A549 (cell line): ENCODE measurements around the gene RHBDL1. TPM values are rescaled to one million over a fixed set of nuclear protein-coding genes. Genes with fewer than 3 reads are reported as not detected.
"Not testable (repeated sequence)": the region's sequence is repeated elsewhere in the genome, so short reads cannot be mapped to it uniquely, and the experiment has no call there.

Experiments used
- ATAC-seq, 2 experiments: fragments of 200-7000 bp in 1 of 2; fragments of >200 bp in 1 of 2; cut with Nextera tagmentation in 1 of 2; cut with Tn5 transposase in 1 of 2; 3 replicates each; pipeline versions ENCODE4 v1.8.0 to v1.9.1; 2018 to 2020; ENCODE audit warnings: mild to moderate bottlenecking in 1 of 2, moderate library complexity in 1 of 2
- CTCF ChIA-PET: fragments of 300-600 bp; sonication (Branson Sonifier 250); formaldehyde crosslinking; extraction: SDS; loops from one replicate; lab custom pipeline; 2021; ENCODE audit warnings: antibody characterized with exemption, inconsistent platforms; lab: Yijun Ruan, JAX
- POLR2A ChIA-PET: fragments of 350-600 bp; formaldehyde crosslinking; extraction: SDS; loops from one replicate; lab custom pipeline; 2021; ENCODE audit warnings: antibody characterized with exemption, inconsistent platforms; lab: Yijun Ruan, JAX
- DNase-seq, 2 experiments: peaks; one replicate each; pipeline versions ENCODE4 v3.0.0 to v3.0.0-alpha.2; 2011 to 2016; ENCODE audit warnings: low read depth in 1 of 2, low spot score in 1 of 2
- FAIRE-seq: peaks from 2 replicates; lab custom pipeline; 2011; peaks lifted over from hg19 to GRCh38; lab: Jason Lieb, UNC
- H3K27ac ChIP-seq, 2 experiments: fragments of >200 bp; sonication (Bioruptor Twin); formaldehyde crosslinking; 3 replicates each; pipeline ENCODE4 v1.5.1; 2016 to 2017
- H3K4me1 ChIP-seq: fragments of >200 bp; sonication (Bioruptor Twin); formaldehyde crosslinking; 3 replicates; pipeline ENCODE4 v1.6.1; 2016
- H3K4me2 ChIP-seq: fragments of >200 bp; sonication (Bioruptor Twin); formaldehyde crosslinking; 3 replicates; pipeline ENCODE4 v1.6.1; 2016
- H3K4me3 ChIP-seq: fragments of >200 bp; sonication (Bioruptor Twin); formaldehyde crosslinking; 3 replicates; pipeline ENCODE4 v1.5.1; 2016
- H3K9me3 ChIP-seq: fragments of >200 bp; sonication (Bioruptor Twin); formaldehyde crosslinking; 3 replicates; pipeline ENCODE4 v1.6.1; 2016
- CBX2 ChIP-seq: fragments of 200-600 bp; sonication (generic); IDR thresholded peaks from 2 replicates; pipeline ENCODE4 v1.6.1; 2016; ENCODE audit warnings: low read depth, mild to moderate bottlenecking, borderline replicate concordance
- CEBPB ChIP-seq, 2 experiments: fragments of >200 bp in 1 of 2; sonication (Bioruptor Twin) in 1 of 2; formaldehyde crosslinking in 1 of 2; IDR thresholded peaks; 2 replicates each; pipeline ENCODE4 v1.6.1; 2012 to 2016
- EP300 ChIP-seq, 2 experiments: fragments of >200 bp; sonication (Bioruptor Twin); formaldehyde crosslinking; IDR thresholded peaks; 2 replicates in 1 of 2; 3 replicates in 1 of 2; pipeline ENCODE4 v1.6.1; 2016 to 2017
- FOSL2 ChIP-seq, 2 experiments: fragments of 450-650 bp in 1 of 2; fragments of >200 bp in 1 of 2; sonication (Bioruptor Twin) in 1 of 2; formaldehyde crosslinking; IDR thresholded peaks; 2 replicates each; pipeline versions ENCODE4 v1.5.0 to v1.6.1; 2016 to 2020; ENCODE audit warnings: mild to moderate bottlenecking in 1 of 2, moderate library complexity in 1 of 2
- FOXS1 ChIP-seq: fragments of 250-450 bp; sonication (Bioruptor Pico); IDR thresholded peaks from 2 replicates; pipeline ENCODE4 v1.5.0; 2020; ENCODE audit warnings: mild to moderate bottlenecking, moderate library complexity
- GATA3 ChIP-seq: IDR thresholded peaks from 2 replicates; pipeline ENCODE4 v1.6.1; 2012; ENCODE audit warnings: borderline replicate concordance
- HEYL ChIP-seq: fragments of 250-450 bp; sonication (Bioruptor Pico); IDR thresholded peaks from 2 replicates; pipeline ENCODE4 v1.8.0; 2021; ENCODE audit warnings: mild to moderate bottlenecking, moderate library complexity
- HOXB13 ChIP-seq: fragments of 250-450 bp; sonication (Bioruptor Pico); IDR thresholded peaks from 2 replicates; pipeline ENCODE4 v1.5.0; 2020; ENCODE audit warnings: low read depth, mild to moderate bottlenecking, moderate library complexity
- HOXB5 ChIP-seq: fragments of 250-450 bp; sonication (Bioruptor Pico); IDR thresholded peaks from 2 replicates; pipeline ENCODE4 v1.5.0; 2020; ENCODE audit warnings: mild to moderate bottlenecking, moderate library complexity
- JUN ChIP-seq, 2 experiments: fragments of >200 bp; sonication (Bioruptor Twin); formaldehyde crosslinking; IDR thresholded peaks; 2 replicates in 1 of 2; 3 replicates in 1 of 2; pipeline ENCODE4 v1.6.1; 2016 to 2017
- JUNB ChIP-seq: fragments of >200 bp; sonication (Bioruptor Twin); formaldehyde crosslinking; IDR thresholded peaks from 2 replicates; pipeline ENCODE4 v1.6.1; 2016
- MAFK ChIP-seq: fragments of 450-650 bp; IDR thresholded peaks from 2 replicates; pipeline ENCODE4 v1.6.1; 2014; ENCODE audit not compliant: partially characterized antibody
- POLR2A ChIP-seq: IDR thresholded peaks from 2 replicates; pipeline ENCODE4 v1.6.1; 2012; ENCODE audit warnings: mild to moderate bottlenecking, low read length
- RAD21 ChIP-seq, 2 experiments: fragments of >200 bp in 1 of 2; sonication (Bioruptor Twin) in 1 of 2; formaldehyde crosslinking in 1 of 2; IDR thresholded peaks in 1 of 2; conservative IDR thresholded peaks in 1 of 2; 2 replicates in 1 of 2; 3 replicates in 1 of 2; pipeline ENCODE4 v1.6.1; 2012 to 2018; ENCODE audit warnings: inconsistent platforms in 1 of 2
- RFX5 ChIP-seq: fragments of 450-650 bp; IDR thresholded peaks from 2 replicates; pipeline ENCODE4 v1.7.1; 2014; ENCODE audit warnings: antibody characterized with exemption, mild to moderate bottlenecking, moderate library complexity
- RNF2 ChIP-seq: fragments of 200-600 bp; sonication (generic); IDR thresholded peaks from 2 replicates; pipeline ENCODE4 v1.6.1; 2016; ENCODE audit warnings: low read depth, mild to moderate bottlenecking, antibody characterized with exemption, moderate library complexity, borderline replicate concordance
- SMC3 ChIP-seq: fragments of >200 bp; sonication (Bioruptor Twin); formaldehyde crosslinking; IDR thresholded peaks from 3 replicates; pipeline ENCODE4 v1.6.1; 2018; ENCODE audit warnings: inconsistent platforms
- WGBS: methylation state at CpG from one replicate; pipeline ENCODE4 v1.1.6; 2017; ENCODE audit errors: missing lambda C conversion rate; 5-methylcytosine and 5-hydroxymethylcytosine counted together
- polyA plus RNA-seq, 4 experiments: library from polyadenylated mRNA; depleted of rRNA in 3 of 4; stranded (reverse); fragments of >200 nt; fragmentation: RNase III in 1 of 4; extraction: RNeasy Plus Mini Kit Qiagen cat#74134 plus additional on column Dnase treatment in 1 of 4; gene quantifications; 2 replicates in 3 of 4; 3 replicates in 1 of 4; pipeline ENCODE4 v1.2.3, GENCODE V29; 2011 to 2017
- TF ChIP-seq, protein P1 (sequence below): fragments of >200 bp; sonication (Bioruptor Twin); formaldehyde crosslinking; IDR thresholded peaks from 3 replicates; pipeline ENCODE4 v1.5.1; 2016
- TF ChIP-seq, protein P2 (sequence below): fragments of 250-450 bp; sonication (Bioruptor Pico); IDR thresholded peaks from 2 replicates; pipeline ENCODE4 v1.5.0; 2020; ENCODE audit warnings: low read depth, mild to moderate bottlenecking, moderate library complexity
- TF ChIP-seq, protein P3 (sequence below): IDR thresholded peaks from 2 replicates; pipeline ENCODE4 v1.6.1; 2012
- TF ChIP-seq, protein P4 (sequence below): fragments of 250-450 bp; sonication (Bioruptor Pico); IDR thresholded peaks from 2 replicates; pipeline ENCODE4 v1.5.0; 2021; ENCODE audit warnings: mild to moderate bottlenecking, moderate library complexity, borderline replicate concordance
- TF ChIP-seq, protein P5 (sequence below): IDR thresholded peaks from 2 replicates; pipeline ENCODE4 v1.6.1; 2012; ENCODE audit warnings: low read depth, borderline replicate concordance

Gene RHBDL1
- polyA plus RNA-seq, 2 of the 4 experiments (the other 2 are of a cell fraction) = 0.56 to 1.4 TPM

DNA sequence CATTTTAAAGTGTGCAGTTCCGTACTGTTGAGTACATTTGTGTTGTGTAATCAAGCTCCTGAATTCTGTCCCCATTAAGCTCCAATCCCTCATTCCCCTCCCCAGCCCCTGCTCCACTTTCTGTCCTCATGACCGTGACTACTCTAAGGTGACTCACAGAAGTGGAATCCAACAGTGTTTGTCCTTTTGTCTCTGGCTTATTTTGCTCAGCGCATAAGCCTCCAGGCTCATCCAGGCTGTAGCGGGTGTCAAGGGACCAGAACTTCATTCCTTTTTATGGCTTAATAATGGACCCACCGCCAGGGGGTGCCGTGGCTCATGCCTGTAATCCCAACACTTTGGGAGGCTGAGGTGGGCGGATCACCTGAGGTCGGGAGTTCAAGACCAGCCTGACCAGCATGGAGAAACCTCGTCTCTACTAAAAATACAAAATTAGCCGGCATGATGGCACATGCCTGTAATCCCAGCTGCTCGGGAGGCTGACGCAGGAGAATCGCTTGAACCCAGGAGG is 37.3 kb downstream of the RHBDL1 start:
- FAIRE-seq = peak; percentile 99
- Histone ChIP-seq H3K4me3 (peak overlapping the region; percentile 16; the same call in 1 of the 3 replicates), H3K27ac (peak overlapping the region; percentile 86 to 99), H3K4me2 (peak overlapping the region; percentile 70)
- POLR2A ChIA-PET = interaction anchor here (1.0 to 2.1 kb wide), 4 partner anchors 8 to 15 kb away, joined by 3 to 33 read pairs (median 4); partner anchors contain the start of genes ANTKMT and CCDC78
- 9% methylated on average over 12 of the region's 13 CpGs for WGBS
- DNase-seq = peak; percentile 95 to 99
- not testable (repeated sequence) for H3K9me3 ChIP-seq
- TF ChIP-seq, protein P1, sequence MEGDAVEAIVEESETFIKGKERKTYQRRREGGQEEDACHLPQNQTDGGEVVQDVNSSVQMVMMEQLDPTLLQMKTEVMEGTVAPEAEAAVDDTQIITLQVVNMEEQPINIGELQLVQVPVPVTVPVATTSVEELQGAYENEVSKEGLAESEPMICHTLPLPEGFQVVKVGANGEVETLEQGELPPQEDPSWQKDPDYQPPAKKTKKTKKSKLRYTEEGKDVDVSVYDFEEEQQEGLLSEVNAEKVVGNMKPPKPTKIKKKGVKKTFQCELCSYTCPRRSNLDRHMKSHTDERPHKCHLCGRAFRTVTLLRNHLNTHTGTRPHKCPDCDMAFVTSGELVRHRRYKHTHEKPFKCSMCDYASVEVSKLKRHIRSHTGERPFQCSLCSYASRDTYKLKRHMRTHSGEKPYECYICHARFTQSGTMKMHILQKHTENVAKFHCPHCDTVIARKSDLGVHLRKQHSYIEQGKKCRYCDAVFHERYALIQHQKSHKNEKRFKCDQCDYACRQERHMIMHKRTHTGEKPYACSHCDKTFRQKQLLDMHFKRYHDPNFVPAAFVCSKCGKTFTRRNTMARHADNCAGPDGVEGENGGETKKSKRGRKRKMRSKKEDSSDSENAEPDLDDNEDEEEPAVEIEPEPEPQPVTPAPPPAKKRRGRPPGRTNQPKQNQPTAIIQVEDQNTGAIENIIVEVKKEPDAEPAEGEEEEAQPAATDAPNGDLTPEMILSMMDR = peak; percentile 68
- TF ChIP-seq, protein P2, sequence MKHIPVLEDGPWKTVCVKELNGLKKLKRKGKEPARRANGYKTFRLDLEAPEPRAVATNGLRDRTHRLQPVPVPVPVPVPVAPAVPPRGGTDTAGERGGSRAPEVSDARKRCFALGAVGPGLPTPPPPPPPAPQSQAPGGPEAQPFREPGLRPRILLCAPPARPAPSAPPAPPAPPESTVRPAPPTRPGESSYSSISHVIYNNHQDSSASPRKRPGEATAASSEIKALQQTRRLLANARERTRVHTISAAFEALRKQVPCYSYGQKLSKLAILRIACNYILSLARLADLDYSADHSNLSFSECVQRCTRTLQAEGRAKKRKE = peak; percentile 57; the same call in 1 of the 2 replicates
- TF ChIP-seq RFX5 = 0 out of 2 replicates have a peak, but pooled peaks have one; percentile 4
- TF ChIP-seq JUN (IDR thresholded peaks at IDR 0.05) = peak; percentile 46 to 69; a peak in 2 of 5 replicates
- TF ChIP-seq SMC3 = peak; percentile 45; the same call in 2 of the 3 replicates
- peak; percentile 85 for TF ChIP-seq FOSL2 (IDR thresholded peaks at IDR 0.05)
- peak; percentile 98 for TF ChIP-seq FOSL2 (CRISPR knock-in tag; IDR thresholded peaks at IDR 0.05)
- peak; percentile 83 for TF ChIP-seq JUNB
- peak; percentile 65; the same call in 1 of the 2 replicates for TF ChIP-seq GATA3
- TF ChIP-seq, protein P3, sequence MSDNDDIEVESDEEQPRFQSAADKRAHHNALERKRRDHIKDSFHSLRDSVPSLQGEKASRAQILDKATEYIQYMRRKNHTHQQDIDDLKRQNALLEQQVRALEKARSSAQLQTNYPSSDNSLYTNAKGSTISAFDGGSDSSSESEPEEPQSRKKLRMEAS = peak; percentile 80
- peak; percentile 89 to 91 for TF ChIP-seq CEBPB (IDR thresholded peaks at IDR 0.05)
- 0 out of 2 replicates have a peak, but pooled peaks have one; percentile 36 for TF ChIP-seq HOXB5
- TF ChIP-seq RAD21 (conservative IDR thresholded peaks at IDR 0.05 in 1 of 2, IDR thresholded peaks at IDR 0.05 in 1 of 2) = peak; percentile 46 to 52; a peak in 4 of 5 replicates
- TF ChIP-seq EP300 (IDR thresholded peaks at IDR 0.05) = peak in 1 of 2 experiments; percentile 31; a peak in 1 of 5 replicates
- TF ChIP-seq, all 56 proteins: peak for 13; not testable (repeated sequence) for 43
- CTCF ChIA-PET = interaction anchor here (0.7 to 25.1 kb wide), 22 partner anchors 10 to 386 kb away, joined by 3 to 656 read pairs (median 6); partner anchors contain the start of genes ANTKMT, CCDC78, CHTF18 and CIAO3
- ATAC-seq = peak; percentile 37 to 67
- H3K4me1 ChIP-seq = peaks cover 66% of the 10 kb centered on the region

DNA sequence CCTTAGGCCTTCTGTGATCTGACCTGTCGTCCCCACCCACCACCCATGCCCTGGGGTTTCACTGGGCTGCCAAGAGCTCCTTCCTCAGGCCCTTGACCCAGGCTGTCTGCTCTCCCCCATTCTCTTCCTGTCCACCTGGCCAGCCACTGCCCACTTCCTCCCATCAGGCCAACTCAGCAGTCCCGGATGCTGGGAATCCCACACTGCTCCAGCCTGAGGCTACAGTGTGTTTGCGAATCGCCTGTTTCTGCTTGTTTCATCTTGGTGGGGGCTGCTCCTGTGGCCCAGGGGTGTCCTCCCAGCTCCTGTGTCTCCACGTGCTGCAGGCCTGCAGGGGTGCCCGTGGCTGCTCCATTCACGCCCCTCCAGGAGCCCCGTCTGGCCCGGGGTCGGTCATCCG is 38.6 kb downstream of the RHBDL1 start:
- ChIA-PET POLR2A (no interaction called here), CTCF (interaction anchor here (1.5 to 25.1 kb wide), 6 partner anchors 12 to 72 kb away, joined by 4 to 656 read pairs (median 20); partner anchors contain the start of genes ANTKMT, CCDC78, CHTF18 and CIAO3)
- peak overlapping the region; percentile 94 for H3K4me2 ChIP-seq
- H3K9me3 ChIP-seq = no peaks in the 10 kb centered on the region
- FAIRE-seq (no peak), DNase-seq (no peak), ATAC-seq (peak in 1 of 2 experiments; percentile 13; a peak in 3 of 6 replicates)
- peak overlapping the region; percentile 80 to 99 for H3K27ac ChIP-seq
- H3K4me3 ChIP-seq = peak overlapping the region; percentile 64
- 50% methylated on average over 4 of the region's 11 CpGs for WGBS
- TF ChIP-seq SMC3 (no peak), MAFK (peak; percentile 25), CBX2 (no peak)
- peaks cover 79% of the 10 kb centered on the region for H3K4me1 ChIP-seq

DNA sequence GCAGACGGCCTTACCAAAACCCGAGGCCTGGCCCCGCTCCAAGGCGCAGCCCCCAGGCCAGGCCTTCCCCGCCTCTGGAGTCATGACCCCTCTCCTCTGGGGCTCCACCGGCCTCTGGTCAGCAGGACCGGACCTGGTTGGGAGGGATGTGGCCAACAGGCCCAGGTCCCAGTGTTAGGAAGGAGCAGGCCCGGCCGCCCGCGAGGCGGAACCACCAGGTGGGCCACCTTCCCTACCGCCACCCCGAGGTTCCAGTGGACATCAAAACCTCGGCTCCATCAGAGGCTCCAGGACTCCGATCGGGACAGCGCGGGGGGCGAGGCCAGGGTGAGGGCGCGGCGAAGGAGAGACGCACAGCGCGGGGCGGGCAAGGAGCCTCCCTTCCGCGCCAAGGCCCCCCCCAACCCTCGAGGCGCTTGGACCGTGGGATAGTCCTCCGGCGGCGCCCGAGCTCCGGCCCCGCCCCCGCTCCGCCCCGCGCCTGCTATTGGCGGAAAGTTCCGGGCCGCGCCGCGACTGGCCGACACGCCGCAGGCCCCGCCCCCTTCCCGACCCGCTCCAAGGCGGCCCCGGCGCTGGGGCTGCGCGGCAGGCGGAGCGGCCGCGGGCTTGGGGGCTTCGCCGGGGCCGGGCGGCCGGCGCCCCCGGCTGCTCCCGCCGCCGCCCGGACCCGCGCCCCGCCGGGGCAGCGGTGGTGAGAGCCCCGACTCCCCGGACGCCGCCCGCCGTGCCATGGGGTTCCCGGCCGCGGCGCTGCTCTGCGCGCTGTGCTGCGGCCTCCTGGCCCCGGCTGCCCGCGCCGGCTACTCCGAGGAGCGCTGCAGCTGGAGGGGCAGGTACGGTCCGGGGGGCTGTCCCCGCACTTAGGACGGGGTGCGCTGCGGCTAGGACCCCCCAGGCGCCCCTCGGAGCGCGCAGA is 39.3 kb downstream of the RHBDL1 start, which contains the start of gene METRN:
TSS of gene METRN (plus strand) at position 561 of the 919 bp plus-strand sequence. CDS start at position 733, 172 bp downstream.
- ATAC-seq = peak; percentile 37 to 61
- POLR2A ChIA-PET = interaction anchor here (0.6 to 2.4 kb wide), 6 partner anchors 10 to 74 kb away, joined by 3 to 23 read pairs (median 4); partner anchors contain the start of genes CCDC78, CHTF18, JMJD8 and RPUSD1
- TF ChIP-seq RNF2 = peak; percentile 62; the same call in 1 of the 2 replicates
- TF ChIP-seq, protein P4, sequence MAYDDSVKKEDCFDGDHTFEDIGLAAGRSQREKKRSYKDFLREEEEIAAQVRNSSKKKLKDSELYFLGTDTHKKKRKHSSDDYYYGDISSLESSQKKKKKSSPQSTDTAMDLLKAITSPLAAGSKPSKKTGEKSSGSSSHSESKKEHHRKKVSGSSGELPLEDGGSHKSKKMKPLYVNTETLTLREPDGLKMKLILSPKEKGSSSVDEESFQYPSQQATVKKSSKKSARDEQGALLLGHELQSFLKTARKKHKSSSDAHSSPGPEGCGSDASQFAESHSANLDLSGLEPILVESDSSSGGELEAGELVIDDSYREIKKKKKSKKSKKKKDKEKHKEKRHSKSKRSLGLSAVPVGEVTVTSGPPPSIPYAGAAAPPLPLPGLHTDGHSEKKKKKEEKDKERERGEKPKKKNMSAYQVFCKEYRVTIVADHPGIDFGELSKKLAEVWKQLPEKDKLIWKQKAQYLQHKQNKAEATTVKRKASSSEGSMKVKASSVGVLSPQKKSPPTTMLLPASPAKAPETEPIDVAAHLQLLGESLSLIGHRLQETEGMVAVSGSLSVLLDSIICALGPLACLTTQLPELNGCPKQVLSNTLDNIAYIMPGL (CRISPR knock-in tag) = no peak
- TF ChIP-seq, protein P5, sequence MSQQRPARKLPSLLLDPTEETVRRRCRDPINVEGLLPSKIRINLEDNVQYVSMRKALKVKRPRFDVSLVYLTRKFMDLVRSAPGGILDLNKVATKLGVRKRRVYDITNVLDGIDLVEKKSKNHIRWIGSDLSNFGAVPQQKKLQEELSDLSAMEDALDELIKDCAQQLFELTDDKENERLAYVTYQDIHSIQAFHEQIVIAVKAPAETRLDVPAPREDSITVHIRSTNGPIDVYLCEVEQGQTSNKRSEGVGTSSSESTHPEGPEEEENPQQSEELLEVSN = peak; percentile 72
- TF ChIP-seq RAD21 (conservative IDR thresholded peaks at IDR 0.05 in 1 of 2, IDR thresholded peaks at IDR 0.05 in 1 of 2) = no peak
- TF ChIP-seq, protein P2 = no peak
- no peak for TF ChIP-seq FOXS1 (CRISPR knock-in tag)
- peak; percentile 28; the same call in 1 of the 2 replicates for TF ChIP-seq POLR2A
- no peak for TF ChIP-seq HEYL (CRISPR knock-in tag)
- no peak for TF ChIP-seq HOXB5
- TF ChIP-seq JUN (IDR thresholded peaks at IDR 0.05) = peak; percentile 16 to 20; a peak in 2 of 5 replicates
- TF ChIP-seq HOXB13 (CRISPR knock-in tag) = no peak

More for the DNA sequence above, 39.3 kb downstream of the RHBDL1 start, which contains the start of gene METRN:
- FAIRE-seq (no peak), DNase-seq (peak; percentile 83 to 90)
- peak within 1 kb of the TSS; percentile 64 for H3K4me3 ChIP-seq
- CTCF ChIA-PET = interaction anchor here (0.9 to 25.1 kb wide), 13 partner anchors 8 to 435 kb away, joined by 3 to 656 read pairs (median 5); partner anchors contain the start of genes ANTKMT, CCDC78, CHTF18 and CIAO3
- 13% methylated on average over 26 of the region's 108 CpGs for WGBS
- H3K9me3 ChIP-seq = no peaks in the 10 kb centered on the region
- H3K4me1 ChIP-seq = peaks cover 84% of the 10 kb centered on the region
- H3K4me2 ChIP-seq = peak within 1 kb of the TSS; percentile 94
- H3K27ac ChIP-seq = peak within 1 kb of the TSS; percentile 80 to 99
